H1 (cell line): Measurements from ENCODE around the gene NANP. TPM values are rescaled to one million over a fixed set of nuclear protein-coding genes. Genes with fewer than 3 reads are reported as not detected.

Experiments used
- CTCF ChIA-PET: fragments of 300-600 bp; sonication (Branson Sonifier 250); formaldehyde crosslinking; loops from one replicate; lab custom pipeline; 2021; ENCODE audit not compliant: partially characterized antibody; lab: Charles Lee
- POLR2A ChIA-PET: fragments of 300-600 bp; sonication (Branson Sonifier 250); formaldehyde crosslinking; loops from one replicate; lab custom pipeline; 2021; ENCODE audit warnings: inconsistent platforms; ENCODE audit not compliant: partially characterized antibody; lab: Charles Lee
- DNase-seq, 2 experiments: peaks; one replicate each; pipeline versions ENCODE4 v3.0.0 to v3.0.0-alpha.2; 2010 to 2022; ENCODE audit warnings: low spot score in 2 of 2, low read depth in 1 of 2, mixed read lengths in 1 of 2
- FAIRE-seq: peaks from 2 replicates; lab custom pipeline; 2011; peaks lifted over from hg19 to GRCh38; lab: Jason Lieb, UNC
- H2AFZ ChIP-seq: 2 replicates; pipeline ENCODE4 v1.8.1; 2012; ENCODE audit warnings: low read length, inconsistent platforms
- H2AK5ac ChIP-seq: 2 replicates; pipeline ENCODE4 v1.6.1; 2013; ENCODE audit warnings: low read depth, low read length
- H2BK120ac ChIP-seq: replicated peaks from 2 replicates; pipeline ENCODE3; 2013; ENCODE audit warnings: low read depth, low read length, inconsistent platforms
- H2BK12ac ChIP-seq: 2 replicates; pipeline ENCODE4 v1.6.1; 2013; ENCODE audit warnings: low read depth, low read length
- H2BK15ac ChIP-seq: 2 replicates; pipeline ENCODE4 v1.6.1; 2013; ENCODE audit warnings: low read length
- H2BK20ac ChIP-seq: 2 replicates; pipeline ENCODE4 v1.6.1; 2013; ENCODE audit warnings: low read length
- H2BK5ac ChIP-seq: 2 replicates; pipeline ENCODE4 v1.6.1; 2013; ENCODE audit warnings: low read depth, low read length
- H3K14ac ChIP-seq: 2 replicates; pipeline ENCODE4 v1.6.1; 2013; ENCODE audit warnings: inconsistent platforms; ENCODE audit not compliant: insufficient read length
- H3K18ac ChIP-seq: 2 replicates; pipeline ENCODE4 v1.6.1; 2013; ENCODE audit warnings: low read length; ENCODE audit errors: extremely low read depth
- H3K23ac ChIP-seq: 2 replicates; pipeline ENCODE4 v1.6.1; 2013; ENCODE audit warnings: inconsistent platforms; ENCODE audit not compliant: insufficient read length
- H3K23me2 ChIP-seq: 2 replicates; pipeline ENCODE4 v1.6.1; 2013; ENCODE audit warnings: low read depth, low read length
- H3K27ac ChIP-seq: 2 replicates; pipeline ENCODE4 v1.6.1; 2011; ENCODE audit warnings: low read depth, low read length, inconsistent platforms
- H3K27me3 ChIP-seq, 4 experiments: replicated peaks in 1 of 4; 1 replicate in 1 of 4; 2 replicates in 3 of 4; pipeline versions ENCODE4 v1.6.1 to v1.8.1; 2011 to 2013; ENCODE audit warnings: low read length in 3 of 4, mild to moderate bottlenecking in 3 of 4, inconsistent platforms in 2 of 4, mixed read lengths in 2 of 4, moderate library complexity in 1 of 4; ENCODE audit not compliant: control insufficient read depth in 3 of 4, insufficient read depth in 3 of 4; ENCODE audit errors: extremely low read depth in 1 of 4
- H3K36me3 ChIP-seq, 4 experiments: 2 replicates each; pipeline versions ENCODE4 v1.6.1 to v1.8.1; 2011 to 2013; ENCODE audit warnings: mild to moderate bottlenecking in 4 of 4, low read length in 3 of 4, moderate library complexity in 2 of 4, control low read depth in 1 of 4, inconsistent platforms in 1 of 4; ENCODE audit not compliant: insufficient read depth in 4 of 4, control insufficient read depth in 2 of 4
- H3K4ac ChIP-seq: replicated peaks from 2 replicates; pipeline ENCODE3; 2013; ENCODE audit warnings: low read length, low read depth, mixed read lengths, inconsistent platforms; ENCODE audit not compliant: insufficient read length
- H3K4me1 ChIP-seq, 4 experiments: replicated peaks in 1 of 4; 1 replicate in 1 of 4; 2 replicates in 3 of 4; pipeline versions ENCODE4 v1.6.1 to v1.8.1; 2011 to 2013; ENCODE audit warnings: low read length in 3 of 4, inconsistent platforms in 2 of 4, mixed read lengths in 1 of 4; ENCODE audit not compliant: insufficient read depth in 4 of 4, control insufficient read depth in 3 of 4
- H3K4me2 ChIP-seq, 2 experiments: 2 replicates each; pipeline versions ENCODE4 v1.6.1 to v1.8.1; 2011 to 2013; ENCODE audit warnings: low read depth in 2 of 2, low read length in 2 of 2, control low read depth in 1 of 2, inconsistent platforms in 1 of 2, mild to moderate bottlenecking in 1 of 2; ENCODE audit not compliant: insufficient read depth in 1 of 2
- H3K4me3 ChIP-seq, 4 experiments: fragments of 200-600, 300-600 bp in 1 of 4; sonication (generic), shearing (Covaris generic), sonication (Bioruptor Twin) in 1 of 4; 2 replicates each; pipeline versions ENCODE4 v1.5.1 to v1.8.1; 2011 to 2016; ENCODE audit warnings: low read length in 4 of 4, low read depth in 3 of 4, control low read depth in 2 of 4, inconsistent platforms in 2 of 4, mild to moderate bottlenecking in 2 of 4, mixed read lengths in 1 of 4, moderate library complexity in 1 of 4; ENCODE audit not compliant: insufficient read depth in 2 of 4; ENCODE audit errors: extremely low read depth in 1 of 4
- H3K56ac ChIP-seq: replicated peaks from 2 replicates; pipeline ENCODE3; 2013; ENCODE audit warnings: low read depth, mild to moderate bottlenecking, mixed read lengths, low read length, inconsistent platforms; ENCODE audit not compliant: insufficient read length
- H3K79me1 ChIP-seq: 2 replicates; pipeline ENCODE4 v1.6.1; 2013; ENCODE audit warnings: low read depth, low read length, control low read depth
- H3K79me2 ChIP-seq, 2 experiments: 2 replicates each; pipeline versions ENCODE4 v1.6.1 to v1.8.1; 2012 to 2013; ENCODE audit warnings: low read length in 2 of 2, mild to moderate bottlenecking in 2 of 2, inconsistent platforms in 1 of 2; ENCODE audit not compliant: insufficient read depth in 2 of 2, control insufficient read depth in 1 of 2
- H3K9ac ChIP-seq, 4 experiments: replicated peaks in 1 of 4; 1 replicate in 1 of 4; 2 replicates in 3 of 4; pipeline versions ENCODE4 v1.6.1 to v1.8.1; 2011 to 2013; ENCODE audit warnings: low read depth in 3 of 4, low read length in 3 of 4, control low read depth in 2 of 4, mild to moderate bottlenecking in 2 of 4, moderate library complexity in 2 of 4, inconsistent platforms in 1 of 4; ENCODE audit errors: extremely low read depth in 1 of 4
- H3K9me3 ChIP-seq, 2 experiments: 2 replicates each; pipeline versions ENCODE4 v1.6.1 to v1.8.1; 2012 to 2013; ENCODE audit warnings: mild to moderate bottlenecking in 2 of 2, moderate library complexity in 2 of 2, control low read depth in 1 of 2, inconsistent platforms in 1 of 2, low read depth in 1 of 2, low read length in 1 of 2, mixed read lengths in 1 of 2; ENCODE audit not compliant: insufficient read depth in 2 of 2
- H4K20me1 ChIP-seq, 2 experiments: replicated peaks in 1 of 2; 2 replicates each; pipeline versions ENCODE3 to v1.8.1; 2011 to 2013; ENCODE audit warnings: inconsistent platforms in 2 of 2, low read length in 2 of 2, mild to moderate bottlenecking in 1 of 2; ENCODE audit not compliant: insufficient read depth in 2 of 2, control insufficient read depth in 1 of 2
- H4K5ac ChIP-seq: 2 replicates; pipeline ENCODE4 v1.6.1; 2013; ENCODE audit warnings: low read length, low read depth, mixed read lengths, inconsistent platforms; ENCODE audit not compliant: insufficient read length
- H4K8ac ChIP-seq: 2 replicates; pipeline ENCODE4 v1.8.0; 2013; ENCODE audit warnings: mild to moderate bottlenecking, moderate library complexity, low read length, inconsistent platforms; ENCODE audit not compliant: insufficient read depth; ENCODE audit errors: extremely low read depth
- H4K91ac ChIP-seq: replicated peaks from 2 replicates; pipeline ENCODE3; 2013; ENCODE audit warnings: low read length, mixed read lengths, inconsistent platforms; ENCODE audit not compliant: insufficient read length
- CTBP2 ChIP-seq: IDR thresholded peaks from 2 replicates; pipeline ENCODE4 v1.7.0; 2011; ENCODE audit warnings: borderline replicate concordance, mild to moderate bottlenecking, moderate library complexity, mixed read lengths, low read length; ENCODE audit not compliant: insufficient read depth, insufficient read length
- RAD21 ChIP-seq, 2 experiments: IDR thresholded peaks in 1 of 2; conservative IDR thresholded peaks in 1 of 2; 2 replicates each; pipeline ENCODE4 v1.6.1; 2011; ENCODE audit warnings: low read depth in 2 of 2, low read length in 2 of 2, improper control_type of control experiment in 1 of 2, inconsistent platforms in 1 of 2, mild to moderate bottlenecking in 1 of 2, moderate library complexity in 1 of 2
- WGBS, 2 experiments: shearing (Covaris generic) in 1 of 2; methylation state at CpG; one replicate each; pipeline versions ENCODE4 v1.1.6 to v1.1.7; 2013 to 2015; ENCODE audit warnings: low lambda C conversion rate in 2 of 2, mixed read lengths in 2 of 2, inconsistent platforms in 1 of 2, low coverage in 1 of 2, missing lambda C conversion rate in 1 of 2; ENCODE audit not compliant: insufficient replicate concordance in 2 of 2, insufficient coverage in 1 of 2, insufficient read length in 1 of 2; ENCODE audit errors: extremely low coverage in 1 of 2, missing lambda C conversion rate in 1 of 2; 5-methylcytosine and 5-hydroxymethylcytosine counted together
- polyA plus RNA-seq, 7 experiments: library from polyadenylated mRNA; depleted of rRNA in 3 of 7; stranded (reverse) in 5 of 7; unstranded in 2 of 7; fragments of >200 nt in 5 of 7; fragments of 200-250 nt in 2 of 7; gene quantifications; 1 replicate in 5 of 7; 2 replicates in 1 of 7; 4 replicates in 1 of 7; pipeline versions ENCODE4 v1.2.1 to v1.2.3, GENCODE V29; 2011 to 2013; ENCODE audit warnings: missing spikeins in 2 of 7, mixed read lengths in 2 of 7
- total RNA-seq: library from RNA; stranded (reverse); fragmentation: NEBNext Ultra II Directional; extraction: Animal tissue kit (Norgen Biotek cat#: 25700); gene quantifications from 2 replicates; pipeline ENCODE4 v1.2.1, GENCODE V29; 2021
- TF ChIP-seq, protein P1 (sequence below), 3 experiments: IDR thresholded peaks; 1 replicate in 2 of 3; 2 replicates in 1 of 3; pipeline versions ENCODE4 v1.5.1 to v1.6.1; 2011; ENCODE audit warnings: low read length in 3 of 3, mild to moderate bottlenecking in 3 of 3, inconsistent platforms in 2 of 3, low read depth in 1 of 3, moderate library complexity in 1 of 3; ENCODE audit not compliant: insufficient read depth in 1 of 3; ENCODE audit errors: control extremely low read depth in 1 of 3

Gene NANP
- total and polyA plus RNA-seq, 2 of the 8 experiments (the other 6 are each of a cell fraction or from before 2014, with no cell fraction given): 3.8 to 6.2 TPM

GRCh38 chr20:25574411-25574810 lies 49.4 kb downstream of the NANP start:
- H2BK120ac ChIP-seq: no peak overlapping the region
- H4K20me1 ChIP-seq: peaks cover 4 to 26% of the 10 kb centered on the region in 2 experiments
- no peaks in the 10 kb centered on the region for H3K27me3 ChIP-seq
- H3K23ac ChIP-seq: no peak overlapping the region
- no peak overlapping the region for H2AFZ ChIP-seq
- no peak overlapping the region for H3K9ac ChIP-seq
- ChIA-PET CTCF (interaction anchor here (1.1 to 2.0 kb wide), 4 partner anchors 78 to 287 kb away, joined by 3 to 10 read pairs (median 6); no protein-coding TSS in a partner anchor), POLR2A (interaction anchor here (0.6 to 2.3 kb wide), 3 partner anchors 10 to 49 kb away, joined by 3 to 19 read pairs (median 3); partner anchors contain the start of gene NINL)
- H3K79me2 ChIP-seq: peaks cover 0 to 82% of the 10 kb centered on the region in 2 experiments
- H4K5ac ChIP-seq: no peak overlapping the region
- H3K4me2 ChIP-seq: no peak overlapping the region
- H3K4me1 ChIP-seq: peaks cover 0 to 6% (median 4%) of the 10 kb centered on the region in 4 experiments; a peak in 4 of 7 replicates
- no peak overlapping the region for H4K8ac ChIP-seq
- no peak overlapping the region for H3K18ac ChIP-seq
- no peaks in the 10 kb centered on the region for H3K9me3 ChIP-seq
- H3K23me2 ChIP-seq: no peaks in the 10 kb centered on the region
- no peaks in the 10 kb centered on the region for H3K36me3 ChIP-seq
- H3K4ac ChIP-seq: no peak overlapping the region
- no peak for DNase-seq
- H4K91ac ChIP-seq: no peak overlapping the region
- H2BK15ac ChIP-seq: no peak overlapping the region
- H2BK12ac ChIP-seq: no peak overlapping the region
- no peak overlapping the region for H3K4me3 ChIP-seq
- no peak overlapping the region for H3K27ac ChIP-seq
- no peak overlapping the region for H3K14ac ChIP-seq
- no peak overlapping the region for H2BK5ac ChIP-seq
- no peak overlapping the region for H2AK5ac ChIP-seq
- no peak for FAIRE-seq
- no peak overlapping the region for H2BK20ac ChIP-seq
- peaks cover 12% of the 10 kb centered on the region for H3K79me1 ChIP-seq
- TF ChIP-seq CTBP2: no peak
- peak; percentile 59 to 66 for TF ChIP-seq RAD21 (IDR thresholded peaks at IDR 0.05 in 1 of 2, conservative IDR thresholded peaks at IDR 0.05 in 1 of 2; ENCODE audit: low read depth in 2 of 2, low read length in 2 of 2)
- TF ChIP-seq, protein P1, sequence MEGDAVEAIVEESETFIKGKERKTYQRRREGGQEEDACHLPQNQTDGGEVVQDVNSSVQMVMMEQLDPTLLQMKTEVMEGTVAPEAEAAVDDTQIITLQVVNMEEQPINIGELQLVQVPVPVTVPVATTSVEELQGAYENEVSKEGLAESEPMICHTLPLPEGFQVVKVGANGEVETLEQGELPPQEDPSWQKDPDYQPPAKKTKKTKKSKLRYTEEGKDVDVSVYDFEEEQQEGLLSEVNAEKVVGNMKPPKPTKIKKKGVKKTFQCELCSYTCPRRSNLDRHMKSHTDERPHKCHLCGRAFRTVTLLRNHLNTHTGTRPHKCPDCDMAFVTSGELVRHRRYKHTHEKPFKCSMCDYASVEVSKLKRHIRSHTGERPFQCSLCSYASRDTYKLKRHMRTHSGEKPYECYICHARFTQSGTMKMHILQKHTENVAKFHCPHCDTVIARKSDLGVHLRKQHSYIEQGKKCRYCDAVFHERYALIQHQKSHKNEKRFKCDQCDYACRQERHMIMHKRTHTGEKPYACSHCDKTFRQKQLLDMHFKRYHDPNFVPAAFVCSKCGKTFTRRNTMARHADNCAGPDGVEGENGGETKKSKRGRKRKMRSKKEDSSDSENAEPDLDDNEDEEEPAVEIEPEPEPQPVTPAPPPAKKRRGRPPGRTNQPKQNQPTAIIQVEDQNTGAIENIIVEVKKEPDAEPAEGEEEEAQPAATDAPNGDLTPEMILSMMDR (IDR thresholded peaks at IDR 0.05; ENCODE audit: control extremely low read depth in 1 of 3, insufficient read depth in 1 of 3, low read depth in 1 of 3, low read length in 3 of 3): peak; percentile 28 to 55 (median 28); a peak in 3 of 4 replicates
- TF ChIP-seq, all 59 proteins: peak for 2
- no peak overlapping the region for H3K56ac ChIP-seq
- WGBS, 2 experiments: 97% methylated on average over 3 of the region's 3 CpGs; no CpG with 5 or more reads in 1 of the 2 experiments
